Osteoblast (primary cell): ENCODE data around the gene SDS. TPM values are rescaled to one million over a fixed set of nuclear protein-coding genes. Genes with fewer than 3 reads are reported as not detected.

ENCODE experiments used
- DNase-seq: peaks from one replicate; pipeline ENCODE4 v3.0.0; 2011; ENCODE audit warnings: low spot score, mixed read lengths; ENCODE audit not compliant: insufficient read length; ENCODE audit errors: missing footprints
- H2AFZ ChIP-seq: 2 replicates; pipeline ENCODE4 v1.6.0; 2011; ENCODE audit warnings: mild to moderate bottlenecking, low read length
- H3K27ac ChIP-seq: 2 replicates; pipeline ENCODE4 v1.5.1; 2011; ENCODE audit warnings: mild to moderate bottlenecking, low read depth, low read length, moderate library complexity
- H3K27me3 ChIP-seq: 2 replicates; pipeline ENCODE4 v1.6.0; 2012; ENCODE audit warnings: mild to moderate bottlenecking, control low read depth, inconsistent platforms, low read length, moderate library complexity; ENCODE audit not compliant: insufficient read depth
- H3K36me3 ChIP-seq: 2 replicates; pipeline ENCODE4 v1.5.1; 2011; ENCODE audit warnings: mild to moderate bottlenecking, low read length, control low read depth, moderate library complexity; ENCODE audit not compliant: insufficient read depth
- H3K4me1 ChIP-seq: 2 replicates; pipeline ENCODE4 v1.5.1; 2011; ENCODE audit warnings: mild to moderate bottlenecking, low read length, control low read depth, moderate library complexity; ENCODE audit not compliant: insufficient read depth
- H3K4me2 ChIP-seq: 2 replicates; pipeline ENCODE4 v1.6.0; 2011; ENCODE audit warnings: mild to moderate bottlenecking, low read length; ENCODE audit not compliant: insufficient read depth
- H3K4me3 ChIP-seq: fragments of 200-600 bp; sonication (generic); 3 replicates; pipeline ENCODE4 v1.5.1; 2012; ENCODE audit warnings: mild to moderate bottlenecking, low read length, inconsistent platforms; ENCODE audit not compliant: insufficient read depth
- H3K79me2 ChIP-seq: 2 replicates; pipeline ENCODE4 v1.6.0; 2012; ENCODE audit warnings: mild to moderate bottlenecking, low read length, control low read depth, inconsistent platforms; ENCODE audit not compliant: insufficient read depth
- H3K9me3 ChIP-seq: 2 replicates; pipeline ENCODE4 v1.5.1; 2011; ENCODE audit warnings: low read depth, low read length, control low read depth
- H4K20me1 ChIP-seq: 2 replicates; pipeline ENCODE4 v1.6.0; 2012; ENCODE audit warnings: mild to moderate bottlenecking, low read length, control low read depth; ENCODE audit not compliant: insufficient read depth
- total RNA-seq: library from RNA; depleted of rRNA; stranded (reverse); fragments of >200 nt; gene quantifications from 2 replicates; pipeline ENCODE4 v1.2.3, GENCODE V29; 2012
- TF ChIP-seq, protein P1 (sequence below): IDR thresholded peaks from 2 replicates; pipeline ENCODE4 v1.5.1; 2011; ENCODE audit warnings: mild to moderate bottlenecking, low read depth, low read length, moderate library complexity; ENCODE audit errors: extremely low read depth

Gene SDS
- total RNA-seq, 1 donor: under 0.01 TPM

- Histone ChIP-seq H3K36me3 (no peaks in the 10 kb centered on the region), H3K27ac (no peak overlapping the region), H2AFZ (no peak overlapping the region), H4K20me1 (no peaks in the 10 kb centered on the region), H3K27me3 (no peaks in the 10 kb centered on the region), H3K79me2 (no peaks in the 10 kb centered on the region), H3K9me3 (no peaks in the 10 kb centered on the region), H3K4me2 (no peak overlapping the region), H3K4me1 (no peaks in the 10 kb centered on the region), H3K4me3 (no peak overlapping the region)
- DNase-seq: no peak
- TF ChIP-seq, protein P1, sequence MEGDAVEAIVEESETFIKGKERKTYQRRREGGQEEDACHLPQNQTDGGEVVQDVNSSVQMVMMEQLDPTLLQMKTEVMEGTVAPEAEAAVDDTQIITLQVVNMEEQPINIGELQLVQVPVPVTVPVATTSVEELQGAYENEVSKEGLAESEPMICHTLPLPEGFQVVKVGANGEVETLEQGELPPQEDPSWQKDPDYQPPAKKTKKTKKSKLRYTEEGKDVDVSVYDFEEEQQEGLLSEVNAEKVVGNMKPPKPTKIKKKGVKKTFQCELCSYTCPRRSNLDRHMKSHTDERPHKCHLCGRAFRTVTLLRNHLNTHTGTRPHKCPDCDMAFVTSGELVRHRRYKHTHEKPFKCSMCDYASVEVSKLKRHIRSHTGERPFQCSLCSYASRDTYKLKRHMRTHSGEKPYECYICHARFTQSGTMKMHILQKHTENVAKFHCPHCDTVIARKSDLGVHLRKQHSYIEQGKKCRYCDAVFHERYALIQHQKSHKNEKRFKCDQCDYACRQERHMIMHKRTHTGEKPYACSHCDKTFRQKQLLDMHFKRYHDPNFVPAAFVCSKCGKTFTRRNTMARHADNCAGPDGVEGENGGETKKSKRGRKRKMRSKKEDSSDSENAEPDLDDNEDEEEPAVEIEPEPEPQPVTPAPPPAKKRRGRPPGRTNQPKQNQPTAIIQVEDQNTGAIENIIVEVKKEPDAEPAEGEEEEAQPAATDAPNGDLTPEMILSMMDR: no peak
Measured at GRCh38 chr12:113396200-113396599, 7.5 kb downstream of the SDS start.

GRCh38 chr12:113395119-113395518 is 8.6 kb downstream of the SDS start:
- no peak overlapping the region for H3K4me3 ChIP-seq
- no peaks in the 10 kb centered on the region for H3K36me3 ChIP-seq
- peak; percentile 79 for DNase-seq
- no peak overlapping the region for H2AFZ ChIP-seq
- no peak overlapping the region for H3K27ac ChIP-seq
- TF ChIP-seq, protein P1: no peak
- H3K9me3 ChIP-seq: no peaks in the 10 kb centered on the region
- no peaks in the 10 kb centered on the region for H3K27me3 ChIP-seq
- H3K4me2 ChIP-seq: no peak overlapping the region
- no peaks in the 10 kb centered on the region for H4K20me1 ChIP-seq
- no peaks in the 10 kb centered on the region for H3K79me2 ChIP-seq
- no peaks in the 10 kb centered on the region for H3K4me1 ChIP-seq

DNA sequence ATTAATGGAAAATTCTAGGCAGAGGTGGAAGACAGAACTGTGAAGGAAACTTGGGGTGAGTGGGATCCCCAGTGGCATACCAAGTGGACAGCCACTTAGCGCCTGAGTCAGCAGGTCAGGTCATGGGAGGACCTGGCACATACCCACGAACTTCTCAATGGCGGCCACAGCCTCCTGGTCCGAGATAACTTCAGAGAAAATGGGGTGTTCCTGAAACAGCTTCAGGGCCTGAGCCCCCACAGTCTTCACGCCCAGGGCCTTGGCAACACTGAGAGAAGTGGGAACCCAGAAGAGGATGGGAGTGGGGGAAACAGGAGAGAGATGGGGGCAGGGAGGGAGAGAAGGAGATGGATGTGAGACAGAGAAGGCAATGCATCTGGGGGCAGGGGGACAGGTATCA is 9.9 kb downstream of the SDS start:
- Histone ChIP-seq H3K4me3 (no peak overlapping the region), H3K27ac (no peak overlapping the region), H3K4me2 (no peak overlapping the region), H2AFZ (no peak overlapping the region), H4K20me1 (no peaks in the 10 kb centered on the region), H3K36me3 (no peaks in the 10 kb centered on the region), H3K79me2 (no peaks in the 10 kb centered on the region), H3K27me3 (no peaks in the 10 kb centered on the region), H3K9me3 (no peaks in the 10 kb centered on the region), H3K4me1 (no peaks in the 10 kb centered on the region)
- TF ChIP-seq, protein P1: no peak
- peak; percentile 77 for DNase-seq

GRCh38 chr12:113392988-113393579 is 10.6 kb downstream of the SDS start:
- H3K36me3 ChIP-seq: no peaks in the 10 kb centered on the region
- H3K4me3 ChIP-seq: no peak overlapping the region
- no peak overlapping the region for H2AFZ ChIP-seq
- H3K4me2 ChIP-seq: no peak overlapping the region
- H3K4me1 ChIP-seq: no peaks in the 10 kb centered on the region
- no peaks in the 10 kb centered on the region for H3K9me3 ChIP-seq
- TF ChIP-seq, protein P1: no peak
- peak; percentile 75 for DNase-seq
- H3K79me2 ChIP-seq: no peaks in the 10 kb centered on the region
- no peak overlapping the region for H3K27ac ChIP-seq
- H4K20me1 ChIP-seq: no peaks in the 10 kb centered on the region
- no peaks in the 10 kb centered on the region for H3K27me3 ChIP-seq
